ENCODE results near the gene FGD3.

DNA sequence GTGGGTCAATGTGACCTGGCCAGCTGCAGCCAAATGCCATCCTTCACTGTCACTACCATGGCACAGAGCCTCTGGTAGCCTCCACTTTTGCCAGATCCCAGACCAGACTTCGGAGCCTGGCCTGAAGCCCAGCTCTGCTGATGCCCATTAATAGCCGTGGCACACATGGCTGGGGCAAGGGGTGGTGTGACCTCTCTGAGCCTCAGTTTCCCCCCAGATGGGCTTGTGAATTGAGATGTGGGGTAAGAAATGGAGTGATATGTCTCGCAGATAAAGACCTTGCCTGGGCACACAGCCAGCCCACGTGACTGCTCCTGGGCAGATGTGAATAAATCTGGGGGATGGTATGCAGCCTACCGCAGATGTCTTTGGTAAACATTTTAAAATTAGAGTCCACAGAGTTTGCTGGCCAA, 125.1 kb downstream of the FGD3 start:
- TF ChIP-seq, protein P1, sequence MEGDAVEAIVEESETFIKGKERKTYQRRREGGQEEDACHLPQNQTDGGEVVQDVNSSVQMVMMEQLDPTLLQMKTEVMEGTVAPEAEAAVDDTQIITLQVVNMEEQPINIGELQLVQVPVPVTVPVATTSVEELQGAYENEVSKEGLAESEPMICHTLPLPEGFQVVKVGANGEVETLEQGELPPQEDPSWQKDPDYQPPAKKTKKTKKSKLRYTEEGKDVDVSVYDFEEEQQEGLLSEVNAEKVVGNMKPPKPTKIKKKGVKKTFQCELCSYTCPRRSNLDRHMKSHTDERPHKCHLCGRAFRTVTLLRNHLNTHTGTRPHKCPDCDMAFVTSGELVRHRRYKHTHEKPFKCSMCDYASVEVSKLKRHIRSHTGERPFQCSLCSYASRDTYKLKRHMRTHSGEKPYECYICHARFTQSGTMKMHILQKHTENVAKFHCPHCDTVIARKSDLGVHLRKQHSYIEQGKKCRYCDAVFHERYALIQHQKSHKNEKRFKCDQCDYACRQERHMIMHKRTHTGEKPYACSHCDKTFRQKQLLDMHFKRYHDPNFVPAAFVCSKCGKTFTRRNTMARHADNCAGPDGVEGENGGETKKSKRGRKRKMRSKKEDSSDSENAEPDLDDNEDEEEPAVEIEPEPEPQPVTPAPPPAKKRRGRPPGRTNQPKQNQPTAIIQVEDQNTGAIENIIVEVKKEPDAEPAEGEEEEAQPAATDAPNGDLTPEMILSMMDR (IDR thresholded peaks at IDR 0.05; ENCODE audit: low read length): no peak
- no peak for TF ChIP-seq EZH2phosphoT487 (IDR thresholded peaks at IDR 0.05; ENCODE audit: low read length)
- TF ChIP-seq EZH2 (optimal IDR thresholded peaks at IDR 0.05; ENCODE audit: low read depth, low read length): no peak
